Esophagus squamous epithelium (tissue), 5 donors: ENCODE data around the gene COX17. TPM values are rescaled to one million over a fixed set of nuclear protein-coding genes. Genes with fewer than 3 reads are reported as not detected.
A peak's percentile ranks its signal among the peaks of the same experiment; 100 is the strongest.

ENCODE experiments used
- DNase-seq: peaks from one replicate; lab custom pipeline; 2025; lab: John Stamatoyannopoulos, UW
- H3K27ac ChIP-seq, 4 donors: fragments of 200-600 bp; sonication (generic); one replicate each; pipeline ENCODE4 v1.5.1; 2016 to 2019; ENCODE audit warnings: mild to moderate bottlenecking in 1 of 4
- H3K27me3 ChIP-seq, 4 donors: fragments of 200-600 bp; sonication (generic); 1 replicate in 3 of 4; 2 replicates in 1 of 4; pipeline versions ENCODE4 v1.5.1 to v1.6.0; 2017 to 2021; ENCODE audit warnings: antibody characterized with exemption in 1 of 4
- H3K36me3 ChIP-seq, 3 donors: fragments of 200-600 bp; sonication (generic); one replicate each; pipeline ENCODE4 v1.5.1; 2016 to 2019
- H3K4me1 ChIP-seq, 3 donors: fragments of 200-600 bp; sonication (generic); one replicate each; pipeline ENCODE4 v1.5.1; 2017 to 2019
- H3K4me3 ChIP-seq, 4 donors: fragments of 200-600 bp; sonication (generic); 1 replicate in 3 of 4; 2 replicates in 1 of 4; pipeline ENCODE4 v1.5.1; 2016 to 2019; ENCODE audit warnings: mild to moderate bottlenecking in 2 of 4, moderate library complexity in 1 of 4
- H3K9me3 ChIP-seq, 3 donors: fragments of 200-600 bp; sonication (generic); one replicate each; pipeline ENCODE4 v1.5.1; 2016 to 2019
- CTCF ChIP-seq, 6 experiments: fragments of 450-650 bp in 4 of 6; fragments of 200-600 bp in 2 of 6; sonication (generic) in 2 of 6; IDR thresholded peaks; one replicate each; pipeline ENCODE4 v1.5.1; 2016 to 2019; ENCODE audit warnings: antibody characterized with exemption in 6 of 6, mild to moderate bottlenecking in 4 of 6, moderate library complexity in 4 of 6
- POLR2A ChIP-seq, 4 donors: fragments of 450-650 bp; IDR thresholded peaks; one replicate each; pipeline ENCODE4 v1.6.1; 2017; ENCODE audit warnings: antibody characterized with exemption in 4 of 4, mild to moderate bottlenecking in 4 of 4, moderate library complexity in 3 of 4
- WGBS, 2 donors: methylation state at CpG; one replicate each; pipeline ENCODE4 v1.1.5; 2018; 5-methylcytosine and 5-hydroxymethylcytosine counted together
- intact Hi-C: fragments of 100-400 bp; cut with DNase I; formaldehyde crosslinking; loops from one replicate; pipeline ENCODE4 v1.15.0; 2022
- total RNA-seq, 4 donors: library from RNA; depleted of rRNA; stranded (reverse); fragments of >200 nt; gene quantifications; one replicate each; pipeline ENCODE4 v1.1.0, GENCODE V29; 2016
- donor health status: DM: yes; HTN: yes; CAD: no.

Gene COX17
- total RNA-seq, 4 donors from 2014 or later: 10.8 to 33.9 (median 24.6) TPM

DNA sequence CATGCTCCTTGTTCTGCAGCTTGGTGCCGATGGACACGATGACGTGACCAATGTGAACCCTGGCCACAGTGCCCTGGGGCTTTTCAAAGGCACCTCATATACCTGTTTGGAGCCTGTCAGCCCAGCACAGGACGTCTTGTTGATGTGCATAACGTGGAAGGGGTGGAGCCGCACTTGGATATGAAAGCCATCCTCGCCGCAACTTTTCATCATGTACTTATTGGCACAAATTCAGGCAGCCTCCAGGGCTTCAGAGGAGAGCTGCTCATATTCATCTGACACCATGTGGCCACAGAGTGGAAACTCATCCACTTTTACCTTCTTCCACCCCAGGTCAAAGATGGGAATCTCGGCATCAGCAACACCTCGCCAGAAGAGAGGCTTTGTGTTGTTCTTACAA is 41.5 kb downstream of the COX17 start:
- TF ChIP-seq CTCF (IDR thresholded peaks at IDR 0.05) (no peak), POLR2A (IDR thresholded peaks at IDR 0.05) (no peak)
- peak overlapping the region in 3 of 4 donors; percentile 51 to 91 (median 67) for H3K27ac ChIP-seq

DNA sequence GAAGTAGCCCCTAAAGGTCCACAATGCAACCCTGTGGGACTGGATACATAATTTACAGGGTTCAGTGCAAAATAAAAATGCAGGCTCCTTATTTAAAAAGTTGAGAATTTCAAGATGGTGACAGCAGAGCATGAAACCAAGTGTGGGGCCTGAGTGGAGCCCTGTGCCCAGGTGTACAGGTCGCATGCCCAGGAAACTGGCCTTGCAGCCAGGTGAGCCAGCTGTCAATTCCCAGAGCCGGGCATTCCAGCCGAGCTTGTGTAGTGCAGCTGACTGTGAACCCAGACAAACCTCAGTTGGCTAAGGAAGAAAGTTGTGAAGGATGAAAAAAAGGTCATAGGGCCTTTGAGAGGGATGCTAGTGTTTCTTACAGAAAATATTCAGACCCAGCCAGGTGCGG is 44.4 kb downstream of the COX17 start:
- H3K9me3 ChIP-seq: no peaks in the 10 kb centered on the region
- TF ChIP-seq POLR2A (IDR thresholded peaks at IDR 0.05) (no peak), CTCF (IDR thresholded peaks at IDR 0.05) (no peak)
- WGBS, 2 donors: 87 to 88% methylated on average over 4 of the region's 4 CpGs
- H3K27ac ChIP-seq: no peak overlapping the region
- no peaks in the 10 kb centered on the region for H3K27me3 ChIP-seq
- peaks cover 3 to 47% (median 38%) of the 10 kb centered on the region in 3 donors for H3K4me1 ChIP-seq
- DNase-seq: no peak
- H3K36me3 ChIP-seq: no peaks in the 10 kb centered on the region
- intact Hi-C loops: no loop called here
- H3K4me3 ChIP-seq: no peak overlapping the region

More for the DNA sequence above, 41.5 kb downstream of the COX17 start:
- intact Hi-C loops: no loop called here
- Histone ChIP-seq H3K4me1 (peaks cover 7 to 42% (median 41%) of the 10 kb centered on the region in 3 donors), H3K4me3 (no peak overlapping the region), H3K27me3 (no peaks in the 10 kb centered on the region), H3K36me3 (no peaks in the 10 kb centered on the region), H3K9me3 (no peaks in the 10 kb centered on the region)
- 81 to 91% methylated on average over 7 to 9 of the region's 10 CpGs for WGBS, 2 donors
- DNase-seq: no peak

DNA sequence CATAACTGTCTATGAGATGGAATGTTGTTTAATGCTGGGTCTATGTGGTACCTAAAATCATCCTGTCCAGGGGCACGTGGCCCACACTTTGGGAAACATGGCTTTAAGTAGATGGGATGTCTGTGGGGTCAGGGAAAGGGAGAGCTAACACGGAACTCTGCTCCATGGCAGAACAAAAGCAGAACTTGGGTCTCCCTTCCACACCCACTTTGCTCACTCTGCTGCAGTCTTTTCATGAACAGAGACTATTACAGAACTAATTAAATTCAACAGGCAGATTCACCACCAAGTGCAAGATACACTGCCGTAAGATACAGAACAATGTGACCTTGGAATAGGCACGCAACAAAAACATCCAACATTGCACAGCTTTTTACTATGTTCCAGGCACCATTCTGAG is 45.0 kb downstream of the COX17 start:
- WGBS, 2 donors: 75 to 99% methylated on average over 4 of the region's 4 CpGs
- no peaks in the 10 kb centered on the region for H3K36me3 ChIP-seq
- H3K27ac ChIP-seq: no peak overlapping the region
- DNase-seq: no peak
- H3K27me3 ChIP-seq: no peaks in the 10 kb centered on the region
- no peaks in the 10 kb centered on the region for H3K9me3 ChIP-seq
- no peak for TF ChIP-seq POLR2A (IDR thresholded peaks at IDR 0.05)
- no peak overlapping the region for H3K4me3 ChIP-seq
- peaks cover 0 to 47% (median 33%) of the 10 kb centered on the region in 3 donors for H3K4me1 ChIP-seq
- intact Hi-C loops: no loop called here

DNA sequence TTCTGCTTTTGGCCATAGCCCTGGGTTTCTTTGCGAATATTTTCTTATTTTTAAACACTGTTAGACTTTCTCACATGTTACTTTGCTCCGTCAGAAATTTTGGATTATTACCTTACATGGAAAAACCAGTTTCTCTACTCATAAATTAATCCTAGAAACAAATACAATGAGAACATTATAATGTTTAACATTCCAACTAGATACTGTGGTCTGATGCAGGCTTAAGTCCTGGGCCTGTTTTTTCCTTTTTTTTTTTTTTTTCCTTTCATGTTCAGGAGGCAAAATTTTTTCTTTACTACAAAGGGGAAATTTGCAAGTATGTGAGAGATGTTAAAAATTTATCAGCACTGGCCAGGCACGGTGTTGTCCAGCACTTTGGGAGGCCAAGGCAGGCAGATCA is 45.7 kb downstream of the COX17 start:
- Histone ChIP-seq H3K27me3 (no peaks in the 10 kb centered on the region), H3K36me3 (no peaks in the 10 kb centered on the region), H3K27ac (no peak overlapping the region), H3K9me3 (no peaks in the 10 kb centered on the region), H3K4me3 (no peak overlapping the region), H3K4me1 (peaks cover 0 to 47% (median 26%) of the 10 kb centered on the region in 3 donors)
- WGBS, 2 donors: 44 to 46% methylated on average over 3 of the region's 3 CpGs
- TF ChIP-seq CTCF (IDR thresholded peaks at IDR 0.05) (no peak), POLR2A (IDR thresholded peaks at IDR 0.05) (no peak)
- intact Hi-C loops: no loop called here
- no peak for DNase-seq

- WGBS, 2 donors: 67 to 86% methylated on average over 3 to 7 of the region's 7 CpGs
- H3K4me3 ChIP-seq: no peak overlapping the region
- H3K27ac ChIP-seq: peak overlapping the region in 3 of 4 donors; percentile 45 to 80 (median 58)
- no peak for DNase-seq
- intact Hi-C loops: no loop called here
- no peaks in the 10 kb centered on the region for H3K9me3 ChIP-seq
- no peaks in the 10 kb centered on the region for H3K36me3 ChIP-seq
- no peaks in the 10 kb centered on the region for H3K27me3 ChIP-seq
- TF ChIP-seq CTCF (IDR thresholded peaks at IDR 0.05): no peak
- TF ChIP-seq POLR2A (IDR thresholded peaks at IDR 0.05): no peak
- peaks cover 0 to 43% (median 23%) of the 10 kb centered on the region in 3 donors for H3K4me1 ChIP-seq
Measured at GRCh38 chr3:119630880-119631329, 46.3 kb downstream of the COX17 start.
